Measurements from ENCODE around the gene TMPRSS15.
"Not testable (repeated sequence)": the region's sequence is repeated elsewhere in the genome, so short reads cannot be mapped to it uniquely, and the experiment has no call there.

The TMPRSS15 gene

GRCh38 chr21:18403735-18404450, at the start of gene TMPRSS15:
Gene TMPRSS15 (minus strand): TSS chr21:18403785. CDS start chr21:18403622, 163 bp downstream.
- DNase-seq: no peak

- DNase-seq: no peak
These were observed 48.1 kb upstream of the TMPRSS15 start for GRCh38 chr21:18451670-18452069.

GRCh38 chr21:18449605-18450550, 46.3 kb upstream of the TMPRSS15 start:
- DNase-seq: no peak

GRCh38 chr21:18443701-18444100, 40.1 kb upstream of the TMPRSS15 start:
- no peak for DNase-seq

- no peak for DNase-seq
These were observed 39.5 kb upstream of the TMPRSS15 start for GRCh38 chr21:18443085-18443484.

- no peak for DNase-seq
These were observed 26.8 kb upstream of the TMPRSS15 start for GRCh38 chr21:18430341-18430740.

GRCh38 chr21:18424276-18424675, 20.7 kb upstream of the TMPRSS15 start:
- no peak for DNase-seq

- DNase-seq: no peak
These were observed 13.7 kb upstream of the TMPRSS15 start for GRCh38 chr21:18417141-18417790.

GRCh38 chr21:18411565-18411964, 8.0 kb upstream of the TMPRSS15 start:
- peak; percentile 82 for DNase-seq

GRCh38 chr21:18409579-18409978, 6.0 kb upstream of the TMPRSS15 start:
- no peak for DNase-seq

- DNase-seq: no peak
These were observed 4.7 kb downstream of the TMPRSS15 start for GRCh38 chr21:18398843-18399242.

- no peak for DNase-seq
These were observed 15.6 kb downstream of the TMPRSS15 start for GRCh38 chr21:18387994-18388393.

- peak; percentile 80 for DNase-seq
These were observed 18.8 kb downstream of the TMPRSS15 start for GRCh38 chr21:18384771-18385170.

- not testable (repeated sequence) for DNase-seq
These were observed 20.5 kb downstream of the TMPRSS15 start for GRCh38 chr21:18382934-18383619.

GRCh38 chr21:18382141-18382540, 21.4 kb downstream of the TMPRSS15 start:
- DNase-seq: no peak

- DNase-seq: no peak
These were observed 30.0 kb downstream of the TMPRSS15 start for GRCh38 chr21:18373606-18374005.

GRCh38 chr21:18370301-18370700, 33.3 kb downstream of the TMPRSS15 start:
- DNase-seq: no peak

GRCh38 chr21:18369115-18369514, 34.5 kb downstream of the TMPRSS15 start:
- peak; percentile 81 for DNase-seq

- no peak for DNase-seq
These were observed 35.4 kb downstream of the TMPRSS15 start for GRCh38 chr21:18368205-18368604.

- no peak for DNase-seq
These were observed 46.8 kb downstream of the TMPRSS15 start for GRCh38 chr21:18356801-18357200.

- DNase-seq: no peak
These were observed 48.6 kb downstream of the TMPRSS15 start for GRCh38 chr21:18354947-18355346.

- DNase-seq: no peak
These were observed 53.4 kb downstream of the TMPRSS15 start for GRCh38 chr21:18350216-18350615.

GRCh38 chr21:18349468-18349867, 54.1 kb downstream of the TMPRSS15 start:
- DNase-seq: no peak

All from NCI-H82 (cell line).